Choroid plexus epithelial cell (primary cell): ENCODE results near the gene TGFBR2.

ENCODE experiments used
- DNase-seq: peaks from one replicate; pipeline ENCODE4 v3.0.0-alpha.2; 2010; ENCODE audit warnings: low read depth
- H3K4me3 ChIP-seq: 2 replicates; pipeline ENCODE4 v1.5.1; 2011; ENCODE audit warnings: low read depth, mild to moderate bottlenecking, control low read depth, low read length, moderate library complexity
- TF ChIP-seq, protein P1 (sequence below): conservative IDR thresholded peaks from 2 replicates; pipeline ENCODE4 v1.5.1; 2011; ENCODE audit warnings: low read depth, mild to moderate bottlenecking, control low read depth, inconsistent platforms, low read length, moderate library complexity

The TGFBR2 gene

GRCh38 chr3:30586806-30587486, 19.5 kb upstream of the TGFBR2 start:
- TF ChIP-seq, protein P1, sequence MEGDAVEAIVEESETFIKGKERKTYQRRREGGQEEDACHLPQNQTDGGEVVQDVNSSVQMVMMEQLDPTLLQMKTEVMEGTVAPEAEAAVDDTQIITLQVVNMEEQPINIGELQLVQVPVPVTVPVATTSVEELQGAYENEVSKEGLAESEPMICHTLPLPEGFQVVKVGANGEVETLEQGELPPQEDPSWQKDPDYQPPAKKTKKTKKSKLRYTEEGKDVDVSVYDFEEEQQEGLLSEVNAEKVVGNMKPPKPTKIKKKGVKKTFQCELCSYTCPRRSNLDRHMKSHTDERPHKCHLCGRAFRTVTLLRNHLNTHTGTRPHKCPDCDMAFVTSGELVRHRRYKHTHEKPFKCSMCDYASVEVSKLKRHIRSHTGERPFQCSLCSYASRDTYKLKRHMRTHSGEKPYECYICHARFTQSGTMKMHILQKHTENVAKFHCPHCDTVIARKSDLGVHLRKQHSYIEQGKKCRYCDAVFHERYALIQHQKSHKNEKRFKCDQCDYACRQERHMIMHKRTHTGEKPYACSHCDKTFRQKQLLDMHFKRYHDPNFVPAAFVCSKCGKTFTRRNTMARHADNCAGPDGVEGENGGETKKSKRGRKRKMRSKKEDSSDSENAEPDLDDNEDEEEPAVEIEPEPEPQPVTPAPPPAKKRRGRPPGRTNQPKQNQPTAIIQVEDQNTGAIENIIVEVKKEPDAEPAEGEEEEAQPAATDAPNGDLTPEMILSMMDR, result no peak
- no peak for DNase-seq
- H3K4me3 ChIP-seq, result no peak overlapping the region

GRCh38 chr3:30587904-30588303, 18.5 kb upstream of the TGFBR2 start:
- TF ChIP-seq, protein P1, result no peak
- H3K4me3 ChIP-seq, result no peak overlapping the region
- DNase-seq, result no peak

DNA sequence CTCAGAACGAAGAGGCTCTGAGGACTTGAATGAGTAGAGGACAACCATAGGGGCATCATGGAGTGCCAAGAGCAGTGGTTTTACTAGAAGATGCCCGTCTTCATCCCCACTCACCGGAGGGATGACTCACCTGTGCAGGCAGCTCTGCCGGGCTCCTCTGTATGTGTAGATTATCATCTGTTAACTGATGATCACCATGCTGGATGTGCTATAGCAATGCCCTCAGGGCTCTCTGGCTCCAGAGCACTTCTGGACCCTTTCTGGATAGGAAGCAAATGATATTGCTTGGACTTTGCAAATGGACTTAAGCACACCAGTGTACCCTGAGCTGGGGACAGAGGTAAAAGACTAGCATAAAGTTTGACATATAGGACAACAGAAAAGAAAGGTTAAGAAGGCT, 10.2 kb upstream of the TGFBR2 start:
- TF ChIP-seq, protein P1, result no peak
- DNase-seq, result no peak
- no peak overlapping the region for H3K4me3 ChIP-seq

DNA sequence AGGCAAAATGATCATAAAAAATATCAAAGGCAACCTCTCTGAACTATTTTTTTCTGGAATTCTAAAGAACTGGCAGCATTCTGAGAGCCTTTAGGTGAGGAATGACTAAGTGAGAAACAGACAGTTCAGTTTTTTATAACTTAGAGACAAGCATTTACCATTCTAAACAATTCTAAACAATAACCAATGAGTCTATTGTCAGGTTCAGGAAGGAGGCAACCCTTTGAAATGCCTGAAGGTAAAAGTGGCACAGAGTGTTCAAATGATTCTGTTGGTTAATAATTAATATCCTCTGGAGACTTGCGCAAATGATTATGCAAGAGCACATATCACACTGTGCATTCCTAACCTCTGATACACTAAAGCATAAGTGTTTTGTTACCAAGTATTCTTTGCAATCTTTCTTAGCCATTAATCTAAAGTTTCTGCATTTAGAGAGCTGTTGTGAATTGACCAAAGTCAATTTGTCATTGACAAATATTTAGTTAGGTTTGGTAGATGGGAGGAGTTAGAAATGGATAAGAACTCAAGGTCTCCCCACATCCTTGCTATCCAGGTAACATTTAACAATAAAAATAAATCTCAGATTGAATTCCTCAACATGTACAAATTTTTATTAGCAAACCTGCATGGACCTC, 9.2 kb upstream of the TGFBR2 start:
- TF ChIP-seq, protein P1, result no peak
- peak; percentile 89 for DNase-seq

GRCh38 chr3:30597769-30598134, 8.6 kb upstream of the TGFBR2 start:
- no peak overlapping the region for H3K4me3 ChIP-seq
- TF ChIP-seq, protein P1, result no peak
- no peak for DNase-seq

More for the DNA sequence above, 9.2 kb upstream of the TGFBR2 start:
- H3K4me3 ChIP-seq, result no peak overlapping the region

GRCh38 chr3:30598668-30599545, 7.5 kb upstream of the TGFBR2 start:
- TF ChIP-seq, protein P1, result no peak

More at GRCh38 chr3:30598668-30599545, 7.5 kb upstream of the TGFBR2 start:
- DNase-seq, result no peak
- H3K4me3 ChIP-seq, result no peak overlapping the region
